Activated CD4-positive, CD25-positive, alpha-beta regulatory T cell treated with anti-CD3 and anti-CD28 coated beads, Interleukin-2, amount 50 U/mL, for 72 hours (primary cell): ENCODE results near the gene DOHH.
"Not testable (repeated sequence)": the region's sequence is repeated elsewhere in the genome, so short reads cannot be mapped to it uniquely, and the experiment has no call there.

Source experiments
- DNase-seq: peaks from one replicate; pipeline ENCODE4 v3.0.0; 2021

Gene DOHH

GRCh38 chr19:3456925-3457527, 43.4 kb downstream of the DOHH start:
- DNase-seq, result no peak

- DNase-seq, result no peak
These were observed 44.4 kb downstream of the DOHH start for GRCh38 chr19:3455960-3456601.

GRCh38 chr19:3455393-3455955, 45.0 kb downstream of the DOHH start:
- no peak for DNase-seq

GRCh38 chr19:3454656-3455392, 45.6 kb downstream of the DOHH start:
- no peak for DNase-seq

GRCh38 chr19:3453840-3454239, 46.6 kb downstream of the DOHH start:
- no peak for DNase-seq

- DNase-seq, result not testable (repeated sequence)
These were observed 47.6 kb downstream of the DOHH start for GRCh38 chr19:3452942-3453214.

GRCh38 chr19:3452171-3452941, 48.1 kb downstream of the DOHH start:
- no peak for DNase-seq

- DNase-seq, result no peak
These were observed 49.0 kb downstream of the DOHH start for GRCh38 chr19:3451451-3451866.

- DNase-seq, result no peak
These were observed 49.6 kb downstream of the DOHH start for GRCh38 chr19:3450796-3451411.

GRCh38 chr19:3448616-3449334, 51.7 kb downstream of the DOHH start:
- DNase-seq, result no peak

GRCh38 chr19:3446657-3447056, 53.8 kb downstream of the DOHH start:
- DNase-seq, result not testable (repeated sequence)

GRCh38 chr19:3444695-3445234, 55.7 kb downstream of the DOHH start:
- no peak for DNase-seq

GRCh38 chr19:3443840-3444694, 56.4 kb downstream of the DOHH start:
- no peak for DNase-seq

- no peak for DNase-seq
These were observed 57.9 kb downstream of the DOHH start for GRCh38 chr19:3442487-3443071.

GRCh38 chr19:3441986-3442329, 58.5 kb downstream of the DOHH start:
- DNase-seq, result no peak

GRCh38 chr19:3441089-3441985, 59.1 kb downstream of the DOHH start:
- no peak for DNase-seq
